ENCODE results near the gene NPTN.
"Not testable (repeated sequence)": the region's sequence is repeated elsewhere in the genome, so short reads cannot be mapped to it uniquely, and the experiment has no call there.

GRCh38 chr15:73577593-73577992 lies 55.6 kb downstream of the NPTN start:
- TF ChIP-seq CTCF (IDR thresholded peaks at IDR 0.05; ENCODE audit: low read length); EZH2 (optimal IDR thresholded peaks at IDR 0.05; ENCODE audit: low read depth, low read length); EZH2phosphoT487 (IDR thresholded peaks at IDR 0.05; ENCODE audit: low read length): not testable (repeated sequence)
